Coronary artery (tissue), 2 donors: Measurements from ENCODE around the gene TARP.

Experiments
- DNase-seq: peaks from one replicate; pipeline ENCODE4 v3.0.0-alpha.2; 2017; ENCODE audit warnings: low spot score
- H3K27ac ChIP-seq, 2 donors: fragments of 200-600 bp; sonication (generic); one replicate each; pipeline ENCODE4 v1.5.1; 2016 to 2019
- H3K4me3 ChIP-seq: fragments of 200-600 bp; sonication (generic); 2 replicates; pipeline ENCODE4 v1.5.1; 2016; ENCODE audit warnings: mild to moderate bottlenecking, moderate library complexity
- CTCF ChIP-seq: fragments of 200-600 bp; sonication (generic); IDR thresholded peaks from one replicate; pipeline ENCODE4 v1.5.1; 2019; ENCODE audit warnings: antibody characterized with exemption

TARP gene

GRCh38 chr7:38273286-38273995 is at the start of gene TARP:
TSS of gene TARP (minus strand) at chr7:38273636.
- TF ChIP-seq CTCF = no peak
- no peak within 1 kb of the TSS for H3K4me3 ChIP-seq
- H3K27ac ChIP-seq = no peak within 1 kb of the TSS
- no peak for DNase-seq

DNA sequence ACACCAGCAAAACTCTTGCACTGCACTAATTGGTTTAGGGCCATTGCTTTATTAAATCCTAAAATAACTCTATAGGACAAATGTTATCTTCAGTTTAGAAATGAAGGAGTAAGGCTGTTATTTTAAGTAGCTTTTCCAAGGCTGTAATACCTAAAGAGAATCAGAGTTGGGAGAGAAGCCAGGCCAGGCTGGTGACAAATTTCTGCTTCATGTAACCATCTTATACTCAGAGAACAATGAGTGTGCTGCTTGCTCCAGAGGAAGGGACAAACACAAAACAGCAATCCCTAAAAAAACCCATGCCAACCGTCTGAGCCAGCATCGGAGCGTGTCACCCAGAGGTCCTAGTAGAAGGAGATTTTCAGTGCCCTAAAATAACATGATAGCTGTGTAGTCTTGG is 49.7 kb upstream of the TARP start:
- no peak for TF ChIP-seq CTCF
- no peak overlapping the region for H3K27ac ChIP-seq
- no peak overlapping the region for H3K4me3 ChIP-seq
- DNase-seq = no peak

DNA sequence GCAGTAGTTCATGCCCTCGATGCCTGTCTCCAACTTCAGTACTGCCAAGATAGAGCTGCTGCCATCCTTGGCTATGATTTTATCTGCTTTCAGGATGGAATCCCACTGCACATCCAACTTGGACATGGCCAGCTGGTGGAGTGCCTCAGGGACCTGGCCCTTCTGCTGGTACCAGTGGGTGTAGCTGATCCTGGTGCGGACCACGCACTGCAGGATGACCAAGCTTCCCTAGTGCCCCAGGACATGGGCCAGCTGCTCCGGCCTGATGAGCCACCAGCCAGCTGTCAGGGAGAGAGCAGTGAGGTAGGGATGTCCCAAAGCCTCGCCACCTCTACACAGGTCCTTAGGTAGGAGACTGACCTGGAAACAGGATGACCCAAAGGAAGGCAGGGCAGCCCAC is 49.0 kb upstream of the TARP start:
- no peak for DNase-seq
- no peak for TF ChIP-seq CTCF
- H3K27ac ChIP-seq = no peak overlapping the region
- H3K4me3 ChIP-seq = no peak overlapping the region

- no peak overlapping the region for H3K27ac ChIP-seq
- TF ChIP-seq CTCF = no peak
- DNase-seq = no peak
- H3K4me3 ChIP-seq = no peak overlapping the region
Observed at GRCh38 chr7:38321967-38322366, 48.5 kb upstream of the TARP start.

- DNase-seq = no peak
- no peak for TF ChIP-seq CTCF
- Histone ChIP-seq H3K4me3 (no peak overlapping the region), H3K27ac (no peak overlapping the region)
Observed at GRCh38 chr7:38321515-38321944, 48.1 kb upstream of the TARP start.

DNA sequence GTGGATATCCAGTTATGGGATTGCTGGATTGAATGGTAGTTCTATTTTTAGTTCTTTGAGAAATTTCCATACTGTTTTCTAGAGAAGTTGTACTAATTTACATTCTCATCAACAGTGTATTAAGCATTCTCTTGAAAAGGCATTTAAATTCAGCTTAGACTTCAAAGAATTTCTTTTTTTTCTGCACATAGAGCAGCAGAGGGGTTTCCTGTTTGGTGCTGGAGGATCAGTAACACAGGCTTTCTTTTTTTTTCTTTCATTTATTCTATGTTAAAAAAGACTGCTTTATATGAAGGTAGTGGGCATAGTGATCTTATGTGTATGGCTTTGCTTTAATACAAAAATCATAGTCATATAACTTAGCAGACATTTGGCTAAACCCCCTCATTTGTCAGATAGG is 47.6 kb upstream of the TARP start:
- Histone ChIP-seq H3K4me3 (no peak overlapping the region), H3K27ac (no peak overlapping the region)
- no peak for DNase-seq
- no peak for TF ChIP-seq CTCF

DNA sequence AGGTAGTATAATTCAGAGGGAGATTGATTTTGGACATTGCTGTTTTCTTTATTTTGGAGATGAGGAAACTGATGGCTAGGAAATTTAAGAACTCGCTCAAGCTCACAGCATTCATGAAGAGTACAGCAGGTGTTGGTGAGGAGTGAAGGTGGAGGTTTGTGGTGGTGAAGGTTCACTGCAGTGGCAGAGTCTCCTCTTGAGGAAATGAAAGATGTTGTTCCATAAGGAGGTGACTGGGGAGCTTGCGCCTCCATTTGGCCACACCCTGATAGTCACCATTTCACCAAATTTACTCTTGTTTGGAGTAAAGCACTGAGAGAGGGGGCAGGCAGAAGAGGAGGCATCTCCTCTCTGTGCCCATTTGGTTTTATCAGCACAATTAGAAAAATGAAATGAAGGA is 46.4 kb upstream of the TARP start:
- no peak for TF ChIP-seq CTCF
- no peak overlapping the region for H3K27ac ChIP-seq
- no peak overlapping the region for H3K4me3 ChIP-seq
- no peak for DNase-seq
